IPS-18c (cell line): ENCODE results near the gene ZNF135.
A peak's percentile ranks its signal among the peaks of the same experiment; 100 is the strongest.

ENCODE experiments used
- H3K4me3 ChIP-seq: 2 replicates; pipeline ENCODE4 v1.7.0; 2013; ENCODE audit warnings: low read depth, mild to moderate bottlenecking, low read length, moderate library complexity; ENCODE audit not compliant: insufficient read depth
- H3K9me3 ChIP-seq: one replicate; pipeline ENCODE4 v1.6.1; 2013; ENCODE audit warnings: mild to moderate bottlenecking, low read length, moderate library complexity; ENCODE audit not compliant: control insufficient read depth, insufficient read depth

ZNF135 gene

DNA sequence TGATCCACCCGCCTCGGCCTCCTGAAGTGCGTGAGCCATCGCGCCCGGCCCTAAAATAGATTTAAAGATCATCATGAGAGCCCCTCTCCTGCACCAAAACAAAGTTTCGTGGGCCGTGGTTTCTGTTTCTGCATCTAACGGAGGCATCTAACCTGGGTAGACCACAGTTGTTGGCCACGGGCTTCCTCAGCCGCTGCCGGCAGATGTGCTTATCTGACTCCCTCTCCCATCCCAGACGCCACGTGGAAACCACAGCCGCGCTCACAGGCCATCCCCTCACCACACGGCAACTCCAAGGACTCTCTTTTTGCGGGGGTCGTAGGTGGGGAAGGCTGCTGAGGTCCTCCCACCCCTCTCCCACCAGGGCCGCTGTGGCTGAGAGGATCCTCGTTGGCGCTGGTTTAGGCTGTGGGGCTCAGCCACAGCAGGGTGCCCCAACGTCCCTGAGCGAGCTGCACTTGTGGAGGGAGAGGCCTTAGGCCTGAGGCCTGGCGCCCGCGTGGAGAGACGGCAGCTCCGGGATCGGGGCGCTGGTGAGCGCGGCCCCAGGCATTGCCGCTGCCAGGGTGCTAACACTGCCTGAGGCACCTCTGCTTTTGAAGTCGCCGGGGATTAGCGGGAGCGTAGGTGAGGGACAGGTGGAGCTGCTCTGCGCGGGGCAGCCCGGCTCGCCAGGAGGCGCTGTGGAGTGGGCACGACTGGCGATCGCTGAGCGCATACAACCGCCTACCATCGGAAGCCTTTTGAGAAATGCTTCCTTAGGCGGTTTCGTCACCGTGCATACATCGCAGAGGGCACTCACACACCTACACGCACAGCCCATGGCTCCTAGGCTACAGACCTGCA, 16.4 kb upstream of the ZNF135 start:
- Histone ChIP-seq H3K4me3 (peak overlapping the region; percentile 17; the same call in 1 of the 2 replicates), H3K9me3 (peaks cover 10% of the 10 kb centered on the region)

DNA sequence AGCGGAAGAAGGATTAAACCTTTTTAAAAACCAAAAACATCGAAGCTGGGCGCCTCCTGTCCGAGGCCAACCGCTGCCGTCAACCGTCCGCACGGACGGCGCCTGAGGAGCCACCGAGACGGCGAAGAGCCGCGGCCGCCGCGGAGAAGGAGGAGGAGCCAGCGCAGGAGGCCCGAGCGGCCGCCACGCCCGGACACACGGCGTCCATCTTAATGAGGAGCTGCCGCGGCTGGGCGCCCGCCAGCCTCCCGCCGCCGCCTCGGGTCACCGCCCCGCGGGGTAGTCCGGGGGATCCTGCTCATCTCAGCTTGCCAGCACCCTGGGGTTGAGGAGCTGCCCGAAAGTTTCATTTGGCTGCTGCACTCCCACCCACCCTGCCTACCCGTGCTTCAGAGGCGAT, 14.7 kb upstream of the ZNF135 start:
- H3K9me3 ChIP-seq = peaks cover 14% of the 10 kb centered on the region

DNA sequence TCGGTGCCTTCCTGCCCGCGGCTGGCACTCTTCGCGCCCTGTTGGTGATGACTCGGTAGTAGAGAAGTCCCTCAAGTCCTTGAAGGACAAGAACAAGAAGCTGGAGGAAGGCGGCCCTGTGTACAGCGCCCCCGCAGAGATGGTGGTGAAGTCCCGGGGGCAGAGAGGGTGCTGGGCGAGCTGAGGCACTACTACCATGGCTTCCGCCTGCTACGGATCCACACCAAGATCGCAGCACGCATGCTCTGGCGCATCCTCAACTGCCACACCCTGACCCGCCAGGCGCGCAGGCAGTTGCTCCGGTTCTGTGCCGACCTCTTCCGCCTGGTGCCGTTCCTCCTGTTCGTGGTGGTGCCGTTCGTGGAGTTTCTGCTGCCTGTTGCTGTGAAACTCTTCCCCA, 14.2 kb upstream of the ZNF135 start:
- Histone ChIP-seq H3K9me3 (peaks cover 14% of the 10 kb centered on the region), H3K4me3 (no peak overlapping the region; the same call in 1 of the 2 replicates)

More for the DNA sequence above, 14.7 kb upstream of the ZNF135 start:
- H3K4me3 ChIP-seq = no peak overlapping the region

DNA sequence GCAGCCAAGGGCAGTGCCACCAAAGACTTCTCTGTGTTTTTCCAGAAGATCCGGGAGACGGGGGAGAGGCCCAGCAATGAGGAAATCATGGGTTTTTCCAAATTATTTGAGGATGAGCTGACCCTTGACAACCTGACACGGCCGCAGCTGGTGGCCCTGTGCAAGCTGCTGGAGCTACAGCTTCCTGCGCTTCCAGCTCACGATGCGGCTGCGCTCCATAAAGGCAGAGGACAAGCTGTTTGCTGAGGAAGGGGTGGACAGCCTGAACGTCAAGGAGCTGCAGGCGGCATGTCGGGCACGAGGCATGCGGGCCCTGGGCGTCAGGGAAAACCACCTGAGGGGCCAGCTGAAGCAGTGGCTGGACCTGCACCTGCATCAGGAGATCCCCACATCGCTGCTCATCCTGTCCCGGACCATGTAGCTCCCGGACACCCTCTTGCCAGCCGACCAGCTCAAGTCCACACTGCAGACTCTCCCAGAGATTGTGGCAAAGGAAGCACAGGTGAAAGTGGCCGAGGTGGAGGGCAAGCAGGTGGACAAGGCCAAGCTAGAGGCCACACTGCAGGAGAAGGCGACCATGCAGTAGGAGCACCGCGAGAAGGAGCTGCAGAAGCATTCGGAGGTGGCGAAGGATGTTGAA, 13.6 kb upstream of the ZNF135 start:
- peaks cover 14% of the 10 kb centered on the region for H3K9me3 ChIP-seq

DNA sequence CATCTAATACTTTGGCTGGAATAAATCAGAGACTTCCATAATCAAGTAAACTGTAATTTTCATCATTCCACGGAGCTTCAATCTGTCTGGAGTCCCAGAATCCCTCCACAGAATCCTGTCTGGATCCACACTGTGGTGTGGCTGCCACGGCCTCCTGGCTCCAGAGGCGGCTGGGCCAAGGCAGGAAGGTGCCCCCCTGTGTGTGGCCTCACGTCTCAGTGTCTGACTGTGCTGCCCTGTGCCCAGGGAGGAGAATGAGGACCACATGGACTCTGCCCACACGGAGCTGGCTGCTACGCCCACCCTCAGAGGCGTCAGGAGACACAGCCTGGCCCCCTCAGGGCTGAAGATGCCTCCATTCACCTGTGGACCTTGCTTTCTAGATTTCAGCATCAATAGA, 12.2 kb upstream of the ZNF135 start:
- no peak overlapping the region for H3K4me3 ChIP-seq

More for the DNA sequence above, 13.6 kb upstream of the ZNF135 start:
- H3K4me3 ChIP-seq = no peak overlapping the region; the same call in 1 of the 2 replicates

DNA sequence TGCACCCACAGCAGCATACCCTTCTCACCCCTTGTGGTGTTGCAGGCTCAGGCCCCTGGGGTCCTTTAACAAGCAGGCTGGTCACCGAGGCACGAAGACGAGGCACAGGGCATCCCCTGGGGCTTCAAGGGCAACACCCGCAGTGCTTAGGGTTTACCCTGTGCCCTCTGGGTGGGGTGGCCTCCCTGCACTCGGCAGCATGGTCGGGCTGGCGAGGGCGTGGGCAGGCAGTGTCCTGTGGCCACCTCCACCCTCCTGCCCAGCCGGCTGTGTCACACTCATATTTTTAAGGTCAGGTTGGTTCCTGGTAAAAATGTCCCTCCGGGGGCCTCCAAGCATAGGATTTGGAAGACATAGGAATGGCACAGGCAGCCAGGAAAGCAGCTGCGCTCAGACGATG, 11.4 kb upstream of the ZNF135 start:
- Histone ChIP-seq H3K4me3 (no peak overlapping the region), H3K9me3 (peaks cover 16% of the 10 kb centered on the region)

More for the DNA sequence above, 12.2 kb upstream of the ZNF135 start:
- peaks cover 14% of the 10 kb centered on the region for H3K9me3 ChIP-seq

DNA sequence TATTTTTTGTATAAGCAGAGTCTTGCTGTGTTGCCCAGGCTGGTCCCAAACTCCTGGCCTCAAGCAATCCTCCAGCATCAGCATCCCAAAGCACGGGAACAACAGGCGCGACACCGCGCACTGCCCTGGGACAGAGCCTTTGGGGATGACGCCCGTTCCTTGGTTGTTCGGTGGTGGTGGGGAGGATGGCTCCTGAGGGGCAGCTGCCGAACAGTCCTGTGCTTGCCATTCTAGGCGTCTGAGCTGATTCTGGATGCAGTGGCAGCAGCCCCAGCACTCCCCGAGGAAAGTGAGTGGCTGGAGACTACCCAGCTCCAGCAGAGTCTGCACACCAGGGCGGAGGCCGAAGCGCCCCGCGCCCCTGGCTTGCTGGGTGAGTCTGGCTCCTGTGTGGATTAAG, 6.8 kb upstream of the ZNF135 start:
- peaks cover 10% of the 10 kb centered on the region for H3K9me3 ChIP-seq
- no peak overlapping the region for H3K4me3 ChIP-seq

DNA sequence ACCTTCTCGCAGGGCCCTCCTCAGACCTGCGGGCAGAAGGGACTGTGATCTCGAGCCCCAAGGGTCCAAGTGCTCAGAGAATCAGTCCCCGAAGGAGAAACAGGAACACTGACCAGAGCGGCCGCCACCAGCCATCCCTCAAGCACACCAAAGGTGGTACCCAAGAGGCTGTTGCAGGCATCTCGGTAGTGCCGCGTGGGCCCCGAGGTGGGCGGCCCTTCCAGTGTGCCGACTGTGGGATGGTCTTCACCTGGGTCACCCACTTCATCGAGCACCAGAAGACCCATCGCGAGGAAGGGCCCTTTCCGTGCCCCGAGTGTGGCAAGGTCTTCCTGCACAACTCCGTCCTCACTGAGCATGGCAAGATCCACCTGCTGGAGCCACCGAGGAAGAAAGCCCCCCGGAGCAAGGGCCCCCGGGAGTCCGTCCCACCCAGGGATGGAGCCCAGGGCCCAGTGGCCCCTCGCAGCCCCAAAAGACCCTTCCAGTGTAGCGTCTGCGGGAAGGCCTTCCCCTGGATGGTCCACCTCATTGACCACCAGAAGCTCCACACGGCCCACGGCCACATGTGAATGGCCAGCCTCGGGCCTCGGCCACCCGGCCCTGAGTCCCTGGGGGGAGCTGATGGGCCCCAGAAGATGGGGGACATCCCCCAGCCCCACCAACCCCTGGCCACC, 5.5 kb upstream of the ZNF135 start:
- Histone ChIP-seq H3K4me3 (0 out of 2 replicates have a peak overlapping the region, but pooled peaks have one; percentile 9), H3K9me3 (peaks cover 7% of the 10 kb centered on the region)

DNA sequence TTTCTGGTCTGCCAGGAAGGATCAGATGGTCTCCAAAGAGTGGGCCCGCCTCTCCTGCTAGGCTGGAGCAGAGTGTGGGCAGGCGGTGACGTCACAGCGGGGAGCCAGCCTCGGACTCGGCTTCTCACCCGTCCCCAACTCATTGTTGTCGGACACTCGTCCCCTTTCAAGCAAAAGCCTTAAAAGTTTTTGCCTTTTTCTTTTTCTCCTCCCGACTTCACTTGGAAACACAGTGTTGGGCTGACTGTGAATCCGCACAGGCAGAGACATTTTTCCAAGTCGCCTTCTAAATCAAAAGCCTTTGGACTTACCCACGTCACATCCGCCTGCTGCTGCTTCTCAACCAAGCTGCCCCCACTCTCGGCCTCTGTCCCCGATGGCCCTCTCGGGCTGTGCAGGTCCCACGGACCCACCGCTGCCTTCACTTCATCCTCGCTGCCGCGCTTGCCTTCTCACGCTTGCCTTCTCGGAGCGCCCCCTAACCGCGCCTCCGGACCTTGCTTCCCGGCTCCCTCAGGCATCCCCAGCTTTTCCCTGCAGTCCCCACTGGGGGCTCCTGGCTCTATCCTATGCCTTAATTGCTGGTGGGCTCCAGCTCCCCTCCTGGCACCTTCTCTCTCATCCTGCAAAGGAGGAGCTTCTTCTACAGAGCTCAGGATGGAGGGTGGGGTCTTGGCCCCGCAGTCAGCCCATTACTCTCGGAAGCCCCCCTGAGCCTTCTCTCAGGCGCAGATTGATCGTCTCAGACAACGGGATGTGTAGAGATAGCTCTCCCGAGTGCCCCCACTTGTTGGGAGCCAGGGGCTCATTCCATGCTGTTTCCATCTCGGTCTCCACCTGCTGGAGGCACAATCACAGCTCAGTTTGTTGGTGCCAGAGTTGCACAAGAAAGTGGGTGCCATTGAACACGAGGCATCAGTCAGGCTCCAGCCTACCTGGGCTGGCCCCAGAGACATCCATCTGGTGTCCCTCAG, 3.9 kb upstream of the ZNF135 start:
- Histone ChIP-seq H3K4me3 (no peak overlapping the region; the same call in 1 of the 2 replicates), H3K9me3 (peaks cover 7% of the 10 kb centered on the region)

DNA sequence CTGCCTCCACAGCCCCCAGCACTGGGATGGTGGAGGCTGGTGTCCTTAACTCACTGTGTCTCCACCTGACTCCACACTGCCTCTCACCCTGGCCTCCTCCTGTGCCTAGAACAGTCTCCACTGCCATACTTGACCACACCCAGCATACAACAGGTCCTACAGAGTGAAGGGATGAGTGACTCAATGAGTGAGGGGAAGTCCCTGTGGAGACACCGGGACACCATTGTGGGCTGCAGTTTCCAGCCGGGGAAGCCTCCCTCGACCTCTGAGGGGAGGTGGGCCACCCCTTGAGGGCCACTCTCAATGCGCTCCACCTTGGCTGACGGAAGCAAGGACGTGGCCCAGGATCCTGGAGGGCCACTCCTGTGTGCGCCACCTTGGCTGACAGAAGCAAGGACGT, 2.8 kb upstream of the ZNF135 start:
- peaks cover 7% of the 10 kb centered on the region for H3K9me3 ChIP-seq

DNA sequence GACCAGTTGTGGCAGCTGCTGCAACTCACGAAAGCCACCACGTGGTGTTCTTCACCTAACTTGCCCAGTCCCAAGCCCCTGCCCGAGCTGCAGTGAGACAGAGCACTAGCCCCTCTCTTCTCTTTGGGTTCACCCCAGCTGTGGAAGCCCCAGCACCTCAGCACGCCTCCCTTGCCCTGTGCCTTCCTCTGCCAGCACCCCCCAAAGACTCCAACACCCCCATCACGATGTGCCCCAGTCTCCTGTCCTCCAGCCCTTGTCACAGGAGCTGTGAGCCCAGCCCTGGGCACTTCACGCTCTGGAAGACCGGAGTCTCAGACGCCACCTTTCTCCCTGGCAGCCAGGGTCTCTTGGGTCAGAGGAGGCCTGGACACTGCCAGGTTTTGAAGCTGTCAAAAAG, 2.2 kb upstream of the ZNF135 start:
- peaks cover 10% of the 10 kb centered on the region for H3K9me3 ChIP-seq
- H3K4me3 ChIP-seq = no peak overlapping the region

More for the DNA sequence above, 2.8 kb upstream of the ZNF135 start:
- H3K4me3 ChIP-seq = no peak overlapping the region

DNA sequence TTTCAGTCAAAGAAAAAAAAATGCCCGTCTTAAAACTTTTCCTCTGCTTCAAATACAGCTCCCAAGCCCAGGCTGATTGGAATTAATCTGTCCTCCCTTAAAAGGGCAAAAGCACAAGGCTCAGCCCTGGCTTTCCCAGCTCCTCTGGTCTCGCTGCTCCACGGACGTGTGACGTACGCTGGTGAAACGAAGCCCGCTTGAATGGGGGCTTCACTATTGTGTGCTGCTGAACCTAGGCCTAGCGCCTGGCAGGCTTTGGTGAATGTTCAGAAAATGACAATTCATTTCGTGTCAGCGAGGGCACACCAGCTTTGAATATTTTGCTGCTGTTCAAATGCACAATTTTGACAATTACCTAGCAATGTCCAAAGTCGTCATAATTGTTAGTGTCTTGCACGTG, 615 bp upstream of the ZNF135 start:
- Histone ChIP-seq H3K4me3 (peak overlapping the region; percentile 56; the same call in 1 of the 2 replicates), H3K9me3 (peaks cover 11% of the 10 kb centered on the region)

DNA sequence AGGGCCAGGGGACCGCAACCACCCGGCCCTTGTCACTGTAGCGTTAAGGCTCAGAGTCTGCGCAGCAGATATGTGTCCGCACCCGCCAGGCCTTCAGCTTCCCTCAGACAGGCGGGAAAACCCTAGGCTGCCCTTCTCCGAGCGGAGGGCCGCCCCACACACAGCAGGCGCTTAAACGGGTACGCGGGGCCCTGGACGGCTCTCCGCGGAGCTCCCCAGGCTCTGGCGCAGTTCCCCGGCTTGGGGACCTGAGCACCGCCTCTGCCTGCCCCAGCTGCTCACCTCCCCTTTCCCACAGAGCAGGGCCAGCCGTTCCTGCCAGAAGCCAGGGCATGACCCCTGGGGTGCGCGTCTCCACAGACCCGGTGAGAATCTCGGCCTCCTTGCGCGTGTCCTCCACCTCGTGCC, 593 bp downstream of the ZNF135 start:
- Histone ChIP-seq H3K9me3 (peaks cover 11% of the 10 kb centered on the region), H3K4me3 (peak overlapping the region; percentile 56)

DNA sequence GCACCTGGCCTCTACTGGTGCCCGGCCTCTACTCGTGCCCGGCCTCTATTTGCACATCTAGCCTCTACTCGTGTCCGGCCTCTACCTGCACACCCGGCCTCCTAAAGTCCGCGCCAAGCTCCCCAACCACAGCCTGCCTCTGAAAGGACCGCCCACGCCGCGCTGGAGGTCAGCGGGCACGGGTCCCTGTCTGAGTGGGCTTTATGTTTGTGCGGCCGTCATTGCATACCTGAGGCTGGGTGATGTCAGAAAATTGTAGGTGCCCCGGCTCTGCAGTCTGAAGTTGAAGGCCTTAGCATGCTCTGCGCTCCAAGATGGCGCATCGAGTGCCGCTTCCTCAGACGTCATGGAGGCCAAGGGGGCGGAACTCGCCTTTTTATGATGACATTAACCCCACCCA, 1.1 kb downstream of the ZNF135 start:
- H3K4me3 ChIP-seq = no peak overlapping the region
- H3K9me3 ChIP-seq = peaks cover 15% of the 10 kb centered on the region

DNA sequence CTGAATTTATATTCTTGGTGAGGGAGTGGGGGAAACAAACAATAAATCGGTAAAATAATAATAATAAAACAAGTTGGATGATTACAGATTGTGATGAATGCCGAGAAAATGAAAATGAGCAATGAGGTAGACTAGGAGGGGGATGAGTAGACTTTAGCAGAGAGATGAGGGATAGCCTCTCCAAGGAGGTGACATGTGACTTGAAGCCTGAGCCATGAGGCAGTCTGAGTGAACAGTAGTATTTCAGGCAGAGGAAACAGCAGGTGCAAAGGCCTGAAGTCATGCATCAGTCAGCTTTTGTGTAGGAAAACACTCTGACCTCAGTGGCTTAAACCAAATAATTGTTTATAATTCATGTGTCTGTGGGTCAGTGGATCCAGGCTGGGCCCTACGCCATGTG, 4.6 kb downstream of the ZNF135 start:
- Histone ChIP-seq H3K4me3 (no peak overlapping the region), H3K9me3 (peaks cover 38% of the 10 kb centered on the region)

DNA sequence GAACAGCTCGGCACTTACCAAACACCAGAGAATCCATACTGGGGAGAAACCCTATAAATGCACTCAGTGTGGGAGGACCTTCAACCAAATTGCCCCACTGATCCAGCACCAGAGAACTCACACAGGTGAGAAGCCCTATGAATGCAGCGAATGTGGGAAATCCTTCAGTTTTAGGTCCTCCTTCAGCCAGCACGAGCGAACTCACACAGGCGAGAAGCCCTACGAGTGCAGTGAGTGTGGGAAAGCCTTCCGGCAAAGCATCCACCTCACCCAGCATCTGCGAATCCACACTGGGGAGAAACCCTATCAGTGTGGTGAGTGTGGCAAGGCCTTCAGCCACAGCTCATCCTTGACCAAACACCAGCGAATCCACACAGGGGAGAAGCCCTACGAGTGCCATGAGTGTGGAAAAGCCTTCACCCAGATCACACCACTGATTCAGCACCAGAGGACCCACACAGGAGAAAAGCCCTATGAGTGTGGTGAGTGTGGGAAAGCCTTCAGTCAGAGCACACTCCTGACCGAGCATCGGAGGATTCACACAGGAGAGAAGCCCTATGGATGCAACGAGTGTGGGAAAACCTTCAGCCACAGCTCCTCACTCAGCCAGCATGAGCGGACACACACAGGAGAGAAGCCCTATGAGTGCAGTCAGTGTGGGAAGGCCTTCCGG, 8.3 kb downstream of the ZNF135 start:
- H3K4me3 ChIP-seq = no peak overlapping the region; the same call in 1 of the 2 replicates
- H3K9me3 ChIP-seq = peaks cover 41% of the 10 kb centered on the region
